HG03442 (cell line): ENCODE data around the gene LIN54.

Source experiments
- ATAC-seq: cut with Tn5 transposase; IDR thresholded peaks from one replicate; pipeline ENCODE4 v1.9.1; 2021; ENCODE audit warnings: mild to moderate bottlenecking, moderate library complexity; ENCODE audit not compliant: unreplicated experiment

Gene LIN54

GRCh38 chr4:82896755-82897154 lies 113.9 kb downstream of the LIN54 start:
- no peak for ATAC-seq

DNA sequence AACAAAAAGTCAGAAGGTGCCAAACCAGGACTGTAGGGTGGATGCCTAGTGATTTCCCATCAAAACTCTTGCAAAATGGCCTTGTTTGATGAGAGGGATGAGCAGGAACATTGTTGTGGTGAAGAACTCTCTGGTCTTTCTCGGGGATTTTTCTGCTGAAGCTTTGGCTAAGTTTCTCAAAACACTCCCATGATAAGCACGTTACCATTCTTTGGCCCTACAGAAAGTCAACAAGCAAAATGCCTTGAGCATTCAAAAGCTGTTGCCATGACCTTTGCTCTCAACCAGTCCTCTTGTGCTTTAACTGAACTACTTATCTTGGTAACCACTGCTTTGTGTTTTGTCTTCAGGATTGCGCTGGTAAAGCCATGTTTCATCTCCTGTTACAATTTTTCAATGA lies 116.7 kb downstream of the LIN54 start:
- no peak for ATAC-seq

GRCh38 chr4:82892467-82892802 lies 118.2 kb downstream of the LIN54 start:
- ATAC-seq, result no peak

- ATAC-seq, result no peak
These were observed 118.7 kb downstream of the LIN54 start for GRCh38 chr4:82891707-82892466.

GRCh38 chr4:82890901-82891706 lies 119.5 kb downstream of the LIN54 start, which contains the start of gene SEC31A:
TSS of gene SEC31A (minus strand) at chr4:82891153. CDS start at chr4:82881936, 9,217 bp downstream.
- peak; percentile 86 for ATAC-seq

DNA sequence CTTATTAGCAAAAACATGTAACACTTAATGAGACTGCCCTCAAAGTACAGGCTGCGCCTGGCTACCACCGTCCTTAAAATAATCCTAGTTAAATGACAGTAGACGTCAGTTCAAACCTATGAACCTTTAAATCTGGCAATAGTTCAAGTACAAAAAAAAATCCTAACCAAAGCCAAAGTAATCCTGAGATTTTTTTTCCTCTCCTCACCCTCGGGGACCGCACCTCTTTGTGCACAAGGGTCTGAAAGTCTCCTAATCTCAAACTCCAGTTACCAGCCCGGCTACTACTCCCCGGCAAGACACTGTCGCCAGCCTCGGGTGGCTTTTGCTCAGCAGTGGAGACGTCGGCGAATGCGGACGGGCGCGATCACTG lies 120.1 kb downstream of the LIN54 start:
- no peak for ATAC-seq

GRCh38 chr4:82889287-82889686 lies 121.3 kb downstream of the LIN54 start:
- no peak for ATAC-seq

DNA sequence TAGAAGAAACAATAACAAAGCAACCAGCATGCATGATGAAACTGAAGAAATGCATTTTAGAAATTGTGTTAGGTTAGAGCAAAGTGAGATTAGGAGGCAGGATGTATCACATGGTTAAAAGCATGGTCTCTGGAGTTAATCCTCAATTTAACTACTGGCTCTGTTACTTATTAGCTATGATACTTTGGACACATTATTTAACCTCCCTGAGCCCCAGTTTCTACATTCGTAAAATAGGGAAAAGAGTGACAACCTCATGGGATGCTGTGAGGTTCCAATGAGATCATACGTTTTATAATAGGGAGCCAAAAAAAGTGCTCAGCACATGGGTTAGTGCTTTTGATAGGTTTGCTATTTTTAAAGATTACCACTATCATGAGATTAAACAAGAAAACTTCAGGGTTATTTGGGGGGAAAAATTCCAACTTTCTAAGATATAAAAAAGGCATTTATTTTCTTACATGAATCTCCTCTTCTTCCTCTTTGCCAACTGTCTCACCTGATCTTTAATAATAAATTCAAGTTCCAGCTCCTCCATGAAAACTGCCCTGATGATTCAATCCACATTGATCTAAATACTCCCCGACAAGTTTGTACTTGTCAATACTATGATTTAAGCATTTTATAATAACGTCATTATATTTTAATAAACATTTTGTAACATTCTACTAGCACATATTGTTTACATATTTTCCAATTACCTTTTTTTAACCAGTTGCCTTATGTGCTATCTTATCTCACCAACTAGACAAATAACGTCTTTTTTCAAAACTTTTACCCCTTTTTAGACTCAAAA lies 124.3 kb downstream of the LIN54 start:
- no peak for ATAC-seq

- ATAC-seq, result no peak
These were observed 125.2 kb downstream of the LIN54 start for GRCh38 chr4:82885410-82885809.
